GM12873 (cell line): Measurements from ENCODE around the gene ZNF627.

ENCODE experiments used
- TF ChIP-seq, protein P1 (sequence below): IDR thresholded peaks from 2 replicates; pipeline ENCODE4 v1.5.1; 2012; ENCODE audit warnings: low read depth, mild to moderate bottlenecking, moderate library complexity, low read length, control low read depth; ENCODE audit not compliant: insufficient read depth; ENCODE audit errors: missing control alignments

ZNF627 gene

GRCh38 chr19:11581740-11582139 is 15.5 kb upstream of the ZNF627 start:
- TF ChIP-seq, protein P1, sequence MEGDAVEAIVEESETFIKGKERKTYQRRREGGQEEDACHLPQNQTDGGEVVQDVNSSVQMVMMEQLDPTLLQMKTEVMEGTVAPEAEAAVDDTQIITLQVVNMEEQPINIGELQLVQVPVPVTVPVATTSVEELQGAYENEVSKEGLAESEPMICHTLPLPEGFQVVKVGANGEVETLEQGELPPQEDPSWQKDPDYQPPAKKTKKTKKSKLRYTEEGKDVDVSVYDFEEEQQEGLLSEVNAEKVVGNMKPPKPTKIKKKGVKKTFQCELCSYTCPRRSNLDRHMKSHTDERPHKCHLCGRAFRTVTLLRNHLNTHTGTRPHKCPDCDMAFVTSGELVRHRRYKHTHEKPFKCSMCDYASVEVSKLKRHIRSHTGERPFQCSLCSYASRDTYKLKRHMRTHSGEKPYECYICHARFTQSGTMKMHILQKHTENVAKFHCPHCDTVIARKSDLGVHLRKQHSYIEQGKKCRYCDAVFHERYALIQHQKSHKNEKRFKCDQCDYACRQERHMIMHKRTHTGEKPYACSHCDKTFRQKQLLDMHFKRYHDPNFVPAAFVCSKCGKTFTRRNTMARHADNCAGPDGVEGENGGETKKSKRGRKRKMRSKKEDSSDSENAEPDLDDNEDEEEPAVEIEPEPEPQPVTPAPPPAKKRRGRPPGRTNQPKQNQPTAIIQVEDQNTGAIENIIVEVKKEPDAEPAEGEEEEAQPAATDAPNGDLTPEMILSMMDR: no peak

DNA sequence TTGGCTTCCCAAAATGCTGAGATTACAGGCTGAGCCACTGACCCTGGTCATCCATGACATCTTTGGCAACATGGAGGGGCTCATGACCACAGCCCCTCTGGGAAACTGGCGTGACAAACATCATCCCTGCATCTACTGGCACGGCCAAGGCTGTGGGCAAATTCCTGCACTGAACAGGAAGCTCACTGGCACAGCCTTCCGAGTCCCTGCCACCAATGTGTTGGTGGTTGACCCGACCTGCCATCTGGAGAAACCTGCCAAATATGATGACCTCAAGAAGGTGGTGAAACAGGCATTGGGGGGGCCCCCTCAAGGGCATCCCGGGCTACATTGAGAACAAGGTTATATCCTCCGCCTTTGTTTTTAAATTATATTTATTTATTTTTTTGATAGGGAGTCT is 11.0 kb upstream of the ZNF627 start:
- TF ChIP-seq, protein P1: no peak

DNA sequence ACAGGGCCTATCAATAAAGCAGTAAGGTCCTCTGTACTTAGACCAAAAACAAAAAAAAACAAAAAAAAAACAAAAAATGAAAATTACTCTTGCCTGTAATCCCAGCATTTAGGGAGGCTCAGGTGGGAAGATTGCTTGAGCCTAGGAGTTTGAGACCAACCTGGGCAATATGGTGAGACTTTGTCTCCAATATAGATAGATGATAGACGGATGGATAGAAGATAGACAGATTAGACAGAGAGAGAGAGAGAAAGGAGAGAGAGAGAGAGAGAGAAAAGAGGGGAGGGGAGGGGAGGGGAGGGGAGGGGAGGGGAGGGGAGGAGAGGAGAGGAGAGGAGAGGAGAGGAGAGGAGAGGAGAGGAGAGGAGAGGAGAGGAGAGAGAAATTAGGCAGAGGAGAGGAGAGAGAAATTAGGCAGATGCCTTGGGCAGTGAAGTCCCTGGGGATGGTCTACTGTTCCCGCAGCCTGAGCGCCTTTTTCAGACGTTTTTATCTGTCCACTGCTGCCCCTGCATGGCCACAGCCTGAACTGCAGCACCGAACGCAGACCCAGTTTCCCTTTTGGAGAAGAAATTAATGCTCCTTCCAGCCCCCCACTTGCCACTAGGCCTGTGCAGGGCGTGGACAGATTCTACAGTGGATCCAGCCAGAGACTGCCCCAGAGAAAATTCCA is 9.8 kb upstream of the ZNF627 start:
- TF ChIP-seq, protein P1: peak; percentile 93

- TF ChIP-seq, protein P1: no peak
These were observed 9.2 kb upstream of the ZNF627 start for GRCh38 chr19:11587975-11588631.

DNA sequence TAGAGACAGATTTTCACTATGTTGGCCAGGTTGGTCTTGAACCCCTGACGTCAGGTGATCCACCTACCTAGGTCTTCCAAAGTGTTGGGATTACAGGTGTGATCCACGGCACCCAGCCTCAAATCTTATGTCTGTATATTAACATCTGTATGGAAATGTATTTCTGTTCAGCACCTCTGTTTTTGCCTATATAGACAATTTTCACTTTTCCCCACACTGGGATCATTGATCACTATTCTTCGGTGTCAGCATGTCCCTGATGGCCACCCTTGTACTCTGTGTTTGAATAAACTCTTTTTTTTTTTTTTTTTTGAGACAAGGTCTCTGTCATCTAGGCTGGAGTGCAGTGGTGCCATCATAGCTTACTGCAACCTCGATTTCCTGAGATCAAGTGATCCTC is 3.2 kb upstream of the ZNF627 start:
- TF ChIP-seq, protein P1: no peak

GRCh38 chr19:11596156-11596555 is 1.1 kb upstream of the ZNF627 start:
- TF ChIP-seq, protein P1: no peak

DNA sequence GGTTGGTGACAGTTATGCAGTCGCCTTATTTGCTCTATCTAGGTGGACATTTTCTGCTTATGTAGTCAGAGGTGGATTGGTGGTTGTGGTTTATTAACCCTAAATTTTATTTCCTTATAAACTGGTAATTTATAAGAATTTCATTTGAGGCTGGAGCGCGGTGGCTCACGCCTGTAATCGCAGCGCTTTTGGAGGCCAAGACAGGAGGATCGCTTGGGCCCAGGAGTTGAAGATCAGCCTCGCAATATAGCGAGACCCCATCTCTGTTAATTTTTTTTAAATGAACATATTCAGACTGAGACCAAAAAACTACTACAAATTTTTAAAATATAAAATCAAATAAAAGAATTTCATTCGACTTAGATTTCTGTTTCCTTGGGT is 810 bp downstream of the ZNF627 start:
- TF ChIP-seq, protein P1: no peak
